IPS-18a (cell line): ENCODE data around the gene CREB3L4.
A peak's percentile ranks its signal among the peaks of the same experiment; 100 is the strongest.

Source experiments
- H3K27ac ChIP-seq: one replicate; pipeline ENCODE4 v1.5.1; 2013; ENCODE audit warnings: low read length
- H3K27me3 ChIP-seq: one replicate; pipeline ENCODE4 v1.6.1; 2013; ENCODE audit warnings: mild to moderate bottlenecking, low read length; ENCODE audit not compliant: control insufficient read depth, insufficient read depth
- H3K36me3 ChIP-seq: one replicate; pipeline ENCODE4 v1.6.1; 2013; ENCODE audit warnings: low read depth, low read length; ENCODE audit not compliant: control insufficient read depth
- H3K4me1 ChIP-seq: one replicate; pipeline ENCODE4 v1.6.1; 2013; ENCODE audit warnings: low read depth, low read length; ENCODE audit not compliant: control insufficient read depth
- H3K4me3 ChIP-seq: one replicate; pipeline ENCODE4 v1.5.1; 2013; ENCODE audit warnings: low read length
- H3K9ac ChIP-seq: one replicate; pipeline ENCODE4 v1.6.1; 2013; ENCODE audit warnings: mild to moderate bottlenecking, low read length, moderate library complexity
- H3K9me3 ChIP-seq: one replicate; pipeline ENCODE4 v1.6.1; 2013; ENCODE audit warnings: low read depth, low read length; ENCODE audit not compliant: control insufficient read depth

CREB3L4 gene

DNA sequence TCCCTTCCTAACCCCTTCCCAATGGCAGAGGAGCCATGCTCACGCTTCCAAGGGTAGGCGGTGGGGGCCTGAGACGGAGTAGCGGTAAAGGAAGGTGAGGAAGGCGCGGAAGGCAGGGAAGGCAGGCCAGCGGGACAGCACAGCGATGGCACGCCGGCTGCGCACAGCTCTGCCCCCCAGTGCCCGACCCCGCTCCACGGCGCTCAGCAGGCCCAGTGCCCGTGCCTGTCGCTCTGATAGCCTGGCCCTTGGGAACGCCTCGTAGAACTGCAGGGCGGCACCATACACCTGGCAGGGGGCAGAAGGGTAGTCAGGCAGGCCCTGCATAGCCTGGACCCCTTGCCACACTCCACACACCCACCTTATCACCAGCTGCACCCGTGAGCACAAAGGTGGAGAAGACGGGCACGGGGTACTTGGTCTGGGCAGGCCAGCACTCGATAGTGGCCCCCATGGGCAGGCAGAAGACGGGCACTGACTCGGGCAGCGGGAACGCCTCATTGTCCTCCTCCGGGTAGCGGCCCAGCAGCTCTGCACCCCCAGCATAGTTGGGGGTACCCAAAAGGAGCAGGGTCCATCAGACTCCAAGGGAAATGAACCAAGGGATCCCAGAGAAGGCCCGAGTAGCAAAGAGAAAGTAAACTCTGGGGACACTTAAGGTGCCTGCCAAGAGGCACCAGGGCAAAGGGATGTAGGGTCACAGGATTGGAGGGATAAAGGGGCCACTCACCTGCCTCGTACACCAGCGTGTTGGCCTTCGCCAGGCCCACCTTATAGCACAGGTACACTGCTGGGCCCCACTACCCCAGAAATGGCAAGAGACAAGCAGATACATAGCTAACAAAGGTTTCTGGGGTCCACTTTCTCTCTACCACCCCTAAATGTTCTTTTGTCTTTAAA is 25.6 kb upstream of the CREB3L4 start:
- Histone ChIP-seq H3K4me1 (peaks cover 9% of the 10 kb centered on the region), H3K27me3 (no peaks in the 10 kb centered on the region), H3K9ac (no peak overlapping the region), H3K9me3 (no peaks in the 10 kb centered on the region), H3K36me3 (peaks cover 30% of the 10 kb centered on the region), H3K27ac (no peak overlapping the region), H3K4me3 (no peak overlapping the region)

DNA sequence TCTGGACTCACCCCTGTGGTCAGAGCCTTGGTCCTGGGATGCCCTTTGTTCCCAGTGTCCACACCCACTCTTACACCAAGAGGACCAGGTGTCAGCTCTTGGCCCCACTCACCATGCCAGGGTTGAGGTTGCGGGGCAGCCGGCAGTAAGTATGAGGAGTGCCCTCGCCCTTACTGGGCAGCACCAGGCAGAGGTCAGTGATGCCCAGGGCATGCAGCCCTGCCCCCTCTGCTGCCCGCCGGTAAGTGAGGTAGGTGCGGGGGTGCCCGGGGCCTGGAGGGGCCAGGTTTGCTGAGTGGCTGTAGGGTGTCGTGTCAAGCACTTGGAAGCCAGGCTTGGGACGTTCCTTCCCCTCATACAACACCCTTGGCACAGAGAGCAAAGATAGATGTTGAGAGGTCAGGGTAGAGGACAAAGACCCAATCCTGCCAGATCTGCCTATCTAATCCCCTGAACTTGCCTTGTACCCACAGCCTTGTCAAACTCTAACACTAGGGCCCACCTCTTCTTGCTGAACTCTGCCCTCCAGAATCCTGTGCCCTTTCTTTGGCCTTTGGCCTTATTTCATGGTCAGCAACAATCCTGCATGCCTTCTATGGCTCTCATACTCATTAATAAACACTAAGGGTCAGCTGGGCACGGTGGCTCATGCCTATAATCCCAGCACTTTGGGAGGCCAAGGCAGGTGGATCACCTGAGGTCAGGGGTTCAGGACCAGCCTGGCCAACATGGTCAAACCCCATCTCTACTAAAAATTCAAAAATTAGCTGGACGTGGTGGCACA is 24.7 kb upstream of the CREB3L4 start:
- no peaks in the 10 kb centered on the region for H3K27me3 ChIP-seq
- H3K4me1 ChIP-seq = peaks cover 11% of the 10 kb centered on the region
- H3K9ac ChIP-seq = no peak overlapping the region
- peaks cover 25% of the 10 kb centered on the region for H3K36me3 ChIP-seq
- H3K4me3 ChIP-seq = no peak overlapping the region
- H3K9me3 ChIP-seq = no peaks in the 10 kb centered on the region
- no peak overlapping the region for H3K27ac ChIP-seq

DNA sequence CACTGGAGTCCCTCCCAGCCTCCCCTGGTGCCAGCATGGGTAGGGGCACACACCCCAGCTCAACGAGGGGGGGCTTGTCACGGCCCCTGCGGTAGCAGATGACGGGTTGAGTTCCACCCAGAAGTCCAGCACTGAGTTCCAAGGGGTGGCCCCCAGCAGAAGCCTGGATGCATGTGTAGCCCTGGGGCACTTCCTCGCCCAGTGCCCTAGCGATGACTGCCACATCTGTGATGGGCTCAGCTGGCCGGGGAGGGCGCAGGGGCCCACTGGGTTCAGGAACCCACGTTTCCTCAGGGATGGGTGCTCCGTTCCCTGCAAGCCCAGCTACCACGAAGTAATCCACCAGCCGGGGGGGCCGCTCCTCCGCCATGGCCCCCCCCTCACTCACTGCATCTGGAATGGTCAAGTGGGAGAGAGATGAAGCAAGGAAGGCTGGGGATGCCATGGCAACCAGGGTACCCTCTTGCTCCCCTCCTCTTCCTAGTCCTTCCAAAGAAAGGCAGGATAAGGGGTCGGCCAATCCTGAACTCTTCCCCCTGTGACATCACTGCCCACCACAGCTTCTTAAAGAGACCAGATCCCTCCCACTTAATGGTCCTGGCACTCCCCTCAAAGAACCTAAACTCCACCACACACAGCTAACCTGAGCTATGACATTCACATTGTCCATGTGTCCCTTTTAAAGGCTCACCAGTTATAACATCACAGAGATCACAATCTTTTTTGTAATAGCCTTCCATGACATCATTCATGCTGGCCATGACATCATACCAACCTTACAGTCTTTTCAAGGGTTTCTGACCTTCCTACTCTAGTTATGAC is 23.5 kb upstream of the CREB3L4 start:
- no peak overlapping the region for H3K9ac ChIP-seq
- no peak overlapping the region for H3K27ac ChIP-seq
- peaks cover 11% of the 10 kb centered on the region for H3K4me1 ChIP-seq
- no peaks in the 10 kb centered on the region for H3K27me3 ChIP-seq
- no peaks in the 10 kb centered on the region for H3K9me3 ChIP-seq
- no peak overlapping the region for H3K4me3 ChIP-seq
- peaks cover 36% of the 10 kb centered on the region for H3K36me3 ChIP-seq

DNA sequence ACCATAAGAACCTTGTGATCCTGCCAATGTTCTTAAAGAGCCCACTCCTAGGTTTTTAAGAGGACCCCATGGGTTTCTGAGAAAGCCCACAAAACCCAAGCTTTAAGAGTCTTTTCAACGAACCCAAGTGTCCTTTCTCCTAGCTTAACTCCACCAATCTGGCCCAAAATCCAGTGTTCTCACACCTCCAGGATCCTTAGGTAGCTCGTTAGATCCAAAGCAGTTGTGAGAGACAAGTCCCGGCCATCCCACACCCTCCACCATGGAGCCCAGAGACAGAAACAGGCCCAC is 22.9 kb upstream of the CREB3L4 start:
- Histone ChIP-seq H3K36me3 (peaks cover 37% of the 10 kb centered on the region), H3K9ac (no peak overlapping the region), H3K27me3 (no peaks in the 10 kb centered on the region), H3K4me1 (peaks cover 11% of the 10 kb centered on the region), H3K4me3 (peak overlapping the region; percentile 66), H3K9me3 (no peaks in the 10 kb centered on the region), H3K27ac (no peak overlapping the region)

DNA sequence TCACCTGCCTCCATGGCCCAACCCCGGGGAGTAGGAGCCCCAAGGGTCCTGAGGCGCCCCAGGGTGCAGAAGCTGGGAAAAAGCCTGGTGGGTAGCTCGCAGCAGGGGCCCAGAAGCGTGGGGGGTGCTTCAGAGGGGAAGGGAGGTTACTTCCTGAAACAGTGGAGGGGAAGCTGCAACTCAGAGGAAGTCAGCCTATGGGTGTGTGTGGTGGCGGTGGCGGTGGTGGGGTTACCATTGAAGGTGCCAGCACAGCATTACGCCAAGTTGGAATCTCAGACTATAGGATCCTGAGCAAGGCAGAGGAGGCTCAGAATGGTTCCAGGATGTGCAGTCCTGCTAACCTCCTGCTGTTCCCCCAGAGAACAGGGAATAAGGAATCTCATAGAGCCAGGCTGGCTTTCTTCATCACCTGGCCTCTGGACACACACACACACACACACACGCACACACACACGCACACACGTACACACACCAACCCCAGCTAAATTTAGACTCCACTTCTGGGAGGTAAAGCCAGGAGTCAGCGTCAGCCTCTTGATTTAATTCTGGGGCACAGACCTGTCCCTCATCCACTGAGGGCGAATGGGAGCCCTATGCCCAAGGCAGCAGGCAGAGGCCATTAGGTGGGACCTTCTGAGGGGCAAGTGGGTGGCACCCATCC is 22.4 kb upstream of the CREB3L4 start:
- Histone ChIP-seq H3K27me3 (no peaks in the 10 kb centered on the region), H3K36me3 (peaks cover 37% of the 10 kb centered on the region), H3K9me3 (no peaks in the 10 kb centered on the region), H3K4me3 (peak overlapping the region; percentile 66), H3K9ac (peak overlapping the region; percentile 57), H3K27ac (no peak overlapping the region), H3K4me1 (peaks cover 11% of the 10 kb centered on the region)

DNA sequence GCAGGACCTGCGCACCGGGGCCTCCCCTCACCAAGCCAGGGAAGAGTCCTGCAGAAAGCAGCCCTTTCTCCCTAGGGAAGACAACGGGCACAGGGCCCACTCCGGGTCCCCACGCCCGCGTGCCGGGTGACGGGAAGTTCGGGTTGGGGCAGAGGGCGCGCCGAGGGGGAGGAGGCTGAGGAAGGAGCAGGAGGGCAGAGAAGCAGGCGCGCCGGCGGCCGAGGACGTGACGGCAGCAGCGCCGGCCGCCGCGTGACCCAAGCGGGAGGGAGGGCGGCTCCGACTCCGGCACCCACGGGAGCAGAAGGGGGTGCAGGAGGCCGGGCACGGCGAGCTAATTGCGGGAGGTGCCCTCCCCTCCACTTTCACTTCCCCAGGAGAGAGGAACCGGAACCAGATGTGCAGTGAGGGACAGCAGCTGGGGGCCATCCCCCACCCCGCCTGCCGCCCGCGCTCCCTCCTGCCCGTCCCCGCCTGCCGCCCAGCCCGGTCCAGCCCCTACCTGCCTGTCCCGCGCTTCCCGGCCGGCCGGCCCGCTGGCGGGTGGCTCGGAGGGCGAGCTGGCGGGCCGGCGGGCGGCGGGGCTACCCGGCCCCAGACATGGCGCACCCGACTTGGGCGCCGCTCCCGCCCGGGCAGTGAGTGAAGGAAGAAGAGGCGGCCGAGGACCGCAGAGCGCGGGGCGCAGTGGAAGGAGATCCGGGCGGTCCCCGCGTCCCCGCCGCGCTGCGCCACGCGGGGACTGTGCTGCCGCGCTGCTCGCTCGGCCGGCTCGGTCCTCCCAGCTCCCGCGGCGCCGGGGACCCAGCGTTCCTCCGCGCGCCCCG is 21.7 kb upstream of the CREB3L4 start:
- Histone ChIP-seq H3K9me3 (no peaks in the 10 kb centered on the region), H3K36me3 (peaks cover 38% of the 10 kb centered on the region), H3K27me3 (no peaks in the 10 kb centered on the region), H3K4me3 (peak overlapping the region; percentile 66), H3K27ac (no peak overlapping the region), H3K9ac (peak overlapping the region; percentile 57), H3K4me1 (peaks cover 11% of the 10 kb centered on the region)

DNA sequence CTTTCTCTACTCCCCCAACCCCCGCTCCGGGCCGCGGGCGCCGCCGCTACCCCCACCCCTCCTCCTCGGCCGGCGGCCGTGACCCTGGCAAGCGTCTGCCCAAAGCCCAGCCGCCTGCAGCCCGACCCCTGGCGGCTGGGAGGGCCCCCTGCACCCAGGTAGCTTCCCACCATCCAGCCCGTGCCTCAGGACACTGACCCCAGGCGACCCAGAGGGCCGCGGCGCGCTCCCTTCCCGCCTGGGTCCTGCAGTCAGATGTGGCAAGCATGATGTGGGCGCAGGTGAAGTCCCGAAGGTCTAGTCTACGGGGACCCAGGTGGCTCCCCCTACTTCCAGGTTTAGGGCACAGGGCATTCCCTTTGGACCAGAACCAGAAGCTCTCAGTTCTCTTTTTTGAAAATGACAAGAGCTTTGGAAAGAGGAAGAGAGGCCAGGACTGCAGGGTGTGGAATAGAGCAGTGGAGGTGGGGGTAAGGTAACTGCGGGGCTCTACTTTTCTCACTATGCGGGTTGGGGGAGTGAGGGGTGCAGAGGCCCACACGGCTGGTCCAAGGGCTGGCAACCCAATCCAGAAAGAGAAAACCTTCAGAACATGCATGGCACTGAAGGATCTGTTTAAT is 21.0 kb upstream of the CREB3L4 start, which contains the start of gene DENND4B:
TSS of gene DENND4B (minus strand) at position 97 of the 620 bp plus-strand sequence. CDS start 2,344 bp downstream, outside the sequence.
- H3K36me3 ChIP-seq = peaks cover 37% of the 10 kb centered on the region
- peaks cover 11% of the 10 kb centered on the region for H3K4me1 ChIP-seq
- no peak within 1 kb of the TSS for H3K27ac ChIP-seq
- H3K27me3 ChIP-seq = no peaks in the 10 kb centered on the region
- H3K9ac ChIP-seq = peak within 1 kb of the TSS; percentile 57
- no peaks in the 10 kb centered on the region for H3K9me3 ChIP-seq
- H3K4me3 ChIP-seq = peak within 1 kb of the TSS; percentile 66

DNA sequence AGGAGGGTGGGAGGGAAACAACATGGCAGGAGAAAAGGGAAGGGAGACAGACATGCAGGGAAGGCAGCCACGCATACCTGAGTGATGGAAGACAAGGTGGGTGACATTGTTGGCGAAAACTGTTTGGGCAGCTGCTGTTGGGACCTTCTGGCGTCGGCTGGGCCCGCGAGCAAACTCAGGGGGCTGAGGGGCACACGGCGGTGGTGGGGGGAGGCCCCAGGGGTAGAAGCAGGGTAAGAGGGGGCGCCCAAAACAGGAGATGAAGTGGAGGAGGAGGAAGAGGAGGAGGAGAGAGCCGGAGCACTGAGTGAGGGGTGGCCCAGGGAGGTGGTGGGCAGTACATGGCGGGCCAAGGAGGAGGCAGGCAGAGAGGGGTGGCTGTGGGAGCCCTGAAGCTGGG is 16.5 kb upstream of the CREB3L4 start:
- Histone ChIP-seq H3K4me3 (no peak overlapping the region), H3K9ac (no peak overlapping the region), H3K9me3 (no peaks in the 10 kb centered on the region), H3K27me3 (no peaks in the 10 kb centered on the region), H3K27ac (no peak overlapping the region), H3K36me3 (peaks cover 37% of the 10 kb centered on the region), H3K4me1 (peaks cover 6% of the 10 kb centered on the region)

DNA sequence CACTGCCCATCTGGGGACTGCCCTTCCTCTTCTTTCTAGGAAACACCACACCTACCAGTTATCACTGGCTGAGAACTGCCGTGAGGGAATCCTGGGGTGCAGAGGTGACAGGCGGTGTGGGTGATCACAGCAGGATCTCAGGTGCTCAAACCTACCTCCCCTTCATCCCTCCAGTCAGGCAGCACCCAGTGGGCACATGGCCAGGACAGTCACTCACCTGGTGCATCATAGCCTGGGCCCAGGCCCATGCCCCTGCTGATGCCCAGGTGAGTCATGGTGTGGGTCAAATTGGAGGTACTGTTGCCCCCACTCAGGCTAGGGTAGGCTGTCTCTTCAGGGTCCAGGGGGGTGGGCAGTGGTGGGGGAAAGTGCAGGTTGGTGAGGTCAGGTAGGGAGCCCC is 15.9 kb upstream of the CREB3L4 start:
- no peaks in the 10 kb centered on the region for H3K27me3 ChIP-seq
- peaks cover 8% of the 10 kb centered on the region for H3K4me1 ChIP-seq
- no peak overlapping the region for H3K27ac ChIP-seq
- H3K36me3 ChIP-seq = peaks cover 37% of the 10 kb centered on the region
- H3K9ac ChIP-seq = no peak overlapping the region
- H3K9me3 ChIP-seq = no peaks in the 10 kb centered on the region
- H3K4me3 ChIP-seq = no peak overlapping the region

DNA sequence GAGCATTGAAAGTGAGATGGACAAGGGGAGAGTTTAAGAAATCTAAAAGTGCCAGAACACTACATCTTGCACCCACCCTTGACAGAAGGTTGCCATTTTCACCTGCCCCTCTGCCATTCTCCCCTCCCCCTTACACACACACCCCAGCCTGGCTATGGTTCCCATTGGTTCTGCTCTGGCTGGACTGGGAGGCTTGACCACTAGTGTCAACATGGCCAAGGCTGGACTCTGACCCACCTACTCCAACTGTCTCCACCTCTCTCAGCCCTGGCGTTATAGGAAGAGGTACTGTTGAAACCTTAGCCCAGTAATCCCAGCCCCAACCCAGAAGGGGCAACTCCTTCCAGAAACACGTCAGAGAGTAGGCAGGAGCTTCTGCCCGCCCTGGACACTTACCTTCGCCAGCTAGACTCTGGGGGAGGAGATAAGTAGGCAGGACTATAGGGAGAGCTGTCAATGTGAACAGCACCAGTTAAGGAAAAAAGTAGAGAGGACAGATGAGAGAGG is 13.8 kb upstream of the CREB3L4 start:
- H3K4me1 ChIP-seq = peaks cover 10% of the 10 kb centered on the region
- no peaks in the 10 kb centered on the region for H3K9me3 ChIP-seq
- H3K36me3 ChIP-seq = peaks cover 25% of the 10 kb centered on the region
- no peak overlapping the region for H3K4me3 ChIP-seq
- H3K27me3 ChIP-seq = no peaks in the 10 kb centered on the region
- H3K27ac ChIP-seq = no peak overlapping the region
- no peak overlapping the region for H3K9ac ChIP-seq
